Transverse colon (tissue), 4 donors: ENCODE results near the gene HSPA5. TPM values are rescaled to one million over a fixed set of nuclear protein-coding genes. Genes with fewer than 3 reads are reported as not detected.
A peak's percentile ranks its signal among the peaks of the same experiment; 100 is the strongest.

Experiments
- DNase-seq: peaks from one replicate; pipeline ENCODE4 v3.0.0-alpha.2; 2019
- H3K27ac ChIP-seq, 4 donors: fragments of 200-600 bp; sonication (generic); 2 replicates each; pipeline ENCODE4 v1.5.1; 2016 to 2018; ENCODE audit warnings: inconsistent platforms in 4 of 4
- H3K27me3 ChIP-seq: fragments of 200-600 bp; sonication (generic); 2 replicates; pipeline ENCODE4 v1.5.1; 2017; ENCODE audit warnings: inconsistent platforms
- H3K36me3 ChIP-seq, 4 donors: fragments of 200-600 bp; sonication (generic); 2 replicates each; pipeline ENCODE4 v1.5.1; 2017 to 2019; ENCODE audit warnings: inconsistent platforms in 4 of 4
- H3K4me1 ChIP-seq, 4 donors: fragments of 200-600 bp; sonication (generic); 2 replicates each; pipeline ENCODE4 v1.5.1; 2017 to 2020; ENCODE audit warnings: inconsistent platforms in 4 of 4
- H3K4me3 ChIP-seq, 4 donors: fragments of 200-600 bp; sonication (generic); 1 replicate in 1 of 4; 2 replicates in 3 of 4; pipeline versions ENCODE4 v1.5.1 to v1.6.1; 2017 to 2019; ENCODE audit warnings: inconsistent platforms in 4 of 4
- H3K9me3 ChIP-seq, 2 donors: fragments of 200-600 bp; sonication (generic); 2 replicates each; pipeline ENCODE4 v1.5.1; 2017 to 2019; ENCODE audit warnings: inconsistent platforms in 2 of 2
- CTCF ChIP-seq, 5 experiments: fragments of 200-600 bp in 3 of 5; fragments of 450-650 bp in 2 of 5; sonication (generic) in 3 of 5; IDR thresholded peaks; 1 replicate in 2 of 5; 2 replicates in 3 of 5; pipeline ENCODE4 v1.5.1; 2016 to 2017; ENCODE audit warnings: antibody characterized with exemption in 5 of 5, inconsistent platforms in 3 of 5, mild to moderate bottlenecking in 2 of 5, moderate library complexity in 1 of 5
- EP300 ChIP-seq: sonication (generic); formaldehyde crosslinking; IDR thresholded peaks from one replicate; pipeline ENCODE4 v1.6.1; 2017; ENCODE audit warnings: antibody characterized with exemption, low read depth
- POLR2A ChIP-seq: fragments of 450-650 bp; IDR thresholded peaks from one replicate; pipeline ENCODE4 v1.6.1; 2016; ENCODE audit warnings: antibody characterized with exemption, mild to moderate bottlenecking, moderate library complexity
- POLR2AphosphoS5 ChIP-seq, 3 donors: sonication (generic); formaldehyde crosslinking; IDR thresholded peaks; one replicate each; pipeline ENCODE4 v1.6.1; 2016; ENCODE audit warnings: antibody characterized with exemption in 3 of 3
- WGBS, 2 donors: methylation state at CpG; one replicate each; pipeline ENCODE4 v1.1.5; 2018; ENCODE audit warnings: low coverage in 1 of 2; 5-methylcytosine and 5-hydroxymethylcytosine counted together
- in situ Hi-C, 4 donors: fragments of 200-750 bp; cut with MboI; loops; one replicate each; pipeline versions ENCODE4 v1.15.0 to v1.15.1; 2017; ENCODE audit warnings: low sequenced_read_pairs in 3 of 4, low pct_ligation_motif_present in 1 of 4, low pct_unique_long_range_greater_than_20kb in 1 of 4
- intact Hi-C: fragments of 100-400 bp; cut with DNase I; formaldehyde crosslinking; loops from one replicate; pipeline ENCODE4 v1.15.1; 2023; ENCODE audit warnings: low total_unique reads
- total RNA-seq, 4 donors: library from RNA; depleted of rRNA; stranded (reverse); fragments of >200 nt; gene quantifications; one replicate each; pipeline ENCODE4 v1.1.0, GENCODE V29; 2016

Gene HSPA5
- total RNA-seq, 4 donors from 2014 or later, result 49.8 to 115 (median 66.1) TPM

GRCh38 chr9:125261501-125262293, 20.6 kb upstream of the HSPA5 start, which contains the start of gene GAPVD1:
GAPVD1 (plus strand) TSS chr9:125261826; CDS start chr9:125298922, 37,096 bp downstream.
- Histone ChIP-seq H3K27ac (peak within 1 kb of the TSS; percentile 88 to 92 (median 92)), H3K4me1 (peaks cover 4 to 32% (median 15%) of the 10 kb centered on the region in 4 donors), H3K9me3 (no peaks in the 10 kb centered on the region), H3K36me3 (no peaks in the 10 kb centered on the region), H3K4me3 (peak within 1 kb of the TSS; percentile 70 to 96 (median 79)), H3K27me3 (no peaks in the 10 kb centered on the region)
- WGBS, 2 donors, result 0 to 1% methylated on average over 3 to 68 of the region's 72 CpGs
- in situ Hi-C loops (no loop called here), intact Hi-C loops (no loop called here)
- peak; percentile 91 for DNase-seq
- TF ChIP-seq POLR2AphosphoS5 (IDR thresholded peaks at IDR 0.05) (peak; percentile 57 to 82 (median 77)), CTCF (IDR thresholded peaks at IDR 0.05) (peak; percentile 28 to 64 (median 44)), POLR2A (peak; percentile 70), EP300 (no peak)

- in situ Hi-C loops, result no loop called here
These were observed 19.4 kb upstream of the HSPA5 start for GRCh38 chr9:125260561-125260960.

GRCh38 chr9:125258832-125259534, 17.8 kb upstream of the HSPA5 start:
- no peak for DNase-seq
- H3K4me1 ChIP-seq, result peaks cover 4 to 28% (median 12%) of the 10 kb centered on the region in 4 donors
- peak overlapping the region in 1 of 4 donors; percentile 23 for H3K27ac ChIP-seq
- TF ChIP-seq POLR2A (no peak), POLR2AphosphoS5 (IDR thresholded peaks at IDR 0.05) (no peak)
- no peaks in the 10 kb centered on the region for H3K9me3 ChIP-seq
- H3K27me3 ChIP-seq, result no peaks in the 10 kb centered on the region
- WGBS, 2 donors, result 20 to 66% methylated on average over 1 to 2 of the region's 2 CpGs
- in situ Hi-C loops (no loop called here), intact Hi-C loops (no loop called here)
- H3K36me3 ChIP-seq, result no peaks in the 10 kb centered on the region
- H3K4me3 ChIP-seq, result no peak overlapping the region

More at GRCh38 chr9:125260561-125260960, 19.4 kb upstream of the HSPA5 start:
- intact Hi-C loops, result no loop called here
- Histone ChIP-seq H3K27ac (peak overlapping the region in 3 of 4 donors; percentile 91 to 92 (median 92)), H3K4me1 (peaks cover 4 to 32% (median 15%) of the 10 kb centered on the region in 4 donors), H3K36me3 (no peaks in the 10 kb centered on the region), H3K9me3 (no peaks in the 10 kb centered on the region), H3K27me3 (no peaks in the 10 kb centered on the region), H3K4me3 (no peak overlapping the region)
- DNase-seq, result no peak
- TF ChIP-seq EP300 (no peak), POLR2AphosphoS5 (IDR thresholded peaks at IDR 0.05) (no peak), POLR2A (no peak), CTCF (IDR thresholded peaks at IDR 0.05) (no peak)

- H3K4me3 ChIP-seq, result no peak overlapping the region
- H3K4me1 ChIP-seq, result peaks cover 0 to 25% (median 10%) of the 10 kb centered on the region in 4 donors
- in situ Hi-C loops (no loop called here), intact Hi-C loops (no loop called here)
- H3K9me3 ChIP-seq, result no peaks in the 10 kb centered on the region
- DNase-seq, result no peak
- H3K36me3 ChIP-seq, result no peaks in the 10 kb centered on the region
- 81 to 84% methylated on average over 6 of the region's 6 CpGs for WGBS, 2 donors
- H3K27me3 ChIP-seq, result no peaks in the 10 kb centered on the region
- TF ChIP-seq POLR2AphosphoS5 (IDR thresholded peaks at IDR 0.05) (no peak), CTCF (IDR thresholded peaks at IDR 0.05) (no peak), POLR2A (no peak), EP300 (no peak)
- H3K27ac ChIP-seq, result no peak overlapping the region
These were observed 17.1 kb upstream of the HSPA5 start for GRCh38 chr9:125258160-125258785.
